ENCODE data around the gene GANC. TPM values are rescaled to one million over a fixed set of nuclear protein-coding genes. Genes with fewer than 3 reads are reported as not detected.
A peak's percentile ranks its signal among the peaks of the same experiment; 100 is the strongest.

Gene GANC
- total RNA-seq, 1 experiment from 2014 or later, result 31.1 TPM

DNA sequence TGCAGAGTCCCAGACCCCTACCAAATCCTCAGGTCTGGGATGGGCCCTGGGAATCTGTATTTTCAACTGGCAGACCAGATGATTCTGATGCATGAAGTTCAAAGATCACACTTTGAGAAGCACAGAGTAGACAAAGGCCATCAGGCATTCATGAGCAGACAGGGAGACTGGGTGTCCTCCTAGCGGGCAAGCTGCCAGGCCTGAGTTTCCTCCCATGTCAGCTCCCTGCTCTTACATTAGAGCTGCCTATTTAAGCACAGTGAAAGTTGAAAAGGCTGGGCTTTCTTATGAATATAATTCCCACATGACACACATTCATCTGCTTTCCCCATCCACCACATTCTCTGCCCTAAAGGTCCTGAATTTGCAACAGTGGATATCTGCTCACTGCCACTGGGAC lies 100.3 kb downstream of the GANC start:
- Histone ChIP-seq H3K4me2 (ENCODE audit: low read depth, low read length, poor library complexity, severe bottlenecking) (no peak overlapping the region), H3K9ac (ENCODE audit: low read length) (no peak overlapping the region), H3K4me3 (ENCODE audit: low read length) (no peak overlapping the region), H3K4me1 (ENCODE audit: low read length) (peaks cover 8% of the 10 kb centered on the region), H3K27me3 (ENCODE audit: low read length) (no peaks in the 10 kb centered on the region), H3K9me3 (ENCODE audit: low read length) (0 out of 2 replicates have a peak, but pooled peaks cover 2% of the 10 kb centered on the region), H3K36me3 (ENCODE audit: insufficient read depth, low read length) (no peaks in the 10 kb centered on the region), H3K27ac (ENCODE audit: low read length) (no peak overlapping the region), H4K20me1 (ENCODE audit: insufficient read depth, low read depth, low read length) (no peaks in the 10 kb centered on the region), H2AFZ (ENCODE audit: low read length) (no peak overlapping the region), H3K9me2 (replicated peaks; ENCODE audit: insufficient read depth, low read length) (no peaks in the 10 kb centered on the region), H3K79me2 (ENCODE audit: low read length) (no peaks in the 10 kb centered on the region)
- no peak for DNase-seq

DNA sequence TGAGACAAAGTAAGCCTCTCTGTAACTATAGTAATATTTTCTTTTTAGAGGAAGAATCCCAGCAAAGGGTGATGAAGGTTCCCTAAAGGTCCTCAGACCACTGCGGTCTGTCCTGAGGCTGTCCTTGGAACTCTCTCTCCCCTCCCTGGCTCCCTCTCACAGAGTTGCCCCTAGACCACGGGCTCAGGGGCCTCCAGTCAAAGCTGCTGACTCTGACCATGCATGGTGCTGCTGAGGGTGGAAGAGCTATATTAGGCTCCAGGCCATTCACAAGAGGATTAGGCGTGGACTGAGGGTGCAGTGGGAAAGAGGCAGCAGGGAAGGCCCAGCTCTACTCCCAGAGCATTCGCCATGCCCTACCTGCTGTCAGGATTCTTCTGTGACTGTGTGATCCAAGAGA lies 100.9 kb downstream of the GANC start:
- Histone ChIP-seq H3K4me3 (ENCODE audit: low read length) (no peak overlapping the region), H3K4me1 (ENCODE audit: low read length) (peaks cover 8% of the 10 kb centered on the region), H3K9ac (ENCODE audit: low read length) (no peak overlapping the region), H3K27me3 (ENCODE audit: low read length) (no peaks in the 10 kb centered on the region), H3K9me2 (replicated peaks; ENCODE audit: insufficient read depth, low read length) (no peaks in the 10 kb centered on the region), H3K36me3 (ENCODE audit: insufficient read depth, low read length) (no peaks in the 10 kb centered on the region), H3K9me3 (ENCODE audit: low read length) (0 out of 2 replicates have a peak, but pooled peaks cover 5% of the 10 kb centered on the region), H3K27ac (ENCODE audit: low read length) (no peak overlapping the region), H2AFZ (ENCODE audit: low read length) (no peak overlapping the region), H3K79me2 (ENCODE audit: low read length) (no peaks in the 10 kb centered on the region), H4K20me1 (ENCODE audit: insufficient read depth, low read depth, low read length) (no peaks in the 10 kb centered on the region), H3K4me2 (ENCODE audit: low read depth, low read length, poor library complexity, severe bottlenecking) (no peak overlapping the region)
- DNase-seq, result no peak

DNA sequence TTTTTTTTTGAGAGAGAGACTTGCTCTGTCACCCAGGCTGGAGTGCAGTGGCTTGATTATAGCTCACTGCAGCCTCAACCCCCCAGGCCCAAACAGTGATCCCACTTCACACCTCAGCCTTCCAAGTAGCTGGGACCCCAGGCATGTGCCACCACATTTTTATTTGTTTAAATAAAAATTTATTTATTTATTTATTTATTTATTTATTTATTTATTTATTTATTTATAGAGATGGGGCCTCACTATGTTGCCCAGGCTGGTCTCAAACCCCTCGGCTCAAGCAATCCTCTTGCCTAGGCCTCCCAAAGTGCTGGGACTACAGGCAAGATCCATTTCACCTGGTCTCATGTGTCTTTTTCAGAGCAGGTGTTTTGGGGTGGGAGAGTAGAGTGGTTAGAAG lies 101.8 kb downstream of the GANC start:
- Histone ChIP-seq H3K9me2 (replicated peaks; ENCODE audit: insufficient read depth, low read length) (no peaks in the 10 kb centered on the region), H2AFZ (ENCODE audit: low read length) (no peak overlapping the region), H3K36me3 (ENCODE audit: insufficient read depth, low read length) (no peaks in the 10 kb centered on the region), H3K4me2 (ENCODE audit: low read depth, low read length, poor library complexity, severe bottlenecking) (no peak overlapping the region), H3K9me3 (ENCODE audit: low read length) (0 out of 2 replicates have a peak, but pooled peaks cover 5% of the 10 kb centered on the region), H3K4me3 (ENCODE audit: low read length) (no peak overlapping the region), H3K4me1 (ENCODE audit: low read length) (peaks cover 8% of the 10 kb centered on the region), H3K27me3 (ENCODE audit: low read length) (no peaks in the 10 kb centered on the region), H3K9ac (ENCODE audit: low read length) (no peak overlapping the region), H3K27ac (ENCODE audit: low read length) (no peak overlapping the region), H4K20me1 (ENCODE audit: insufficient read depth, low read depth, low read length) (no peaks in the 10 kb centered on the region), H3K79me2 (ENCODE audit: low read length) (no peaks in the 10 kb centered on the region)
- no peak for DNase-seq

DNA sequence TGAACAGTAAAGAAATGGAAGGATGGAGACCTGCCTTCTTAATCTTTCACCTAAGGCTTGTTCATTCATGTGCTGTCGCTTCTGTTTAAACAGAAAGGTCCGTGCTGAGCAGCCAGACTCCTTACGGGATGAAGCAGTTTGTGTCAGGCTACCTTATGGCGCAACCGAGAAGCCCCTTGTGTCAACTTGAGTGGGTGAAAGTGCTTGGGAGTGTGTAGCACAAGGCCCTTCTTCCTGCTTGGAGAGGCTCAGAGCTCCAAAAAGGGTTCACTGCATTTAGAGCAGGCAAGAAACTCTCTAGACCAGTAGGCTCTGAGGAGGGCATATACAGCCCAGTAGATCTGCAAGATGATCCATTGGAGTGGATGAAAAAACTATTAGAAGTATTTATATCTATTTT lies 102.3 kb downstream of the GANC start:
- Histone ChIP-seq H3K79me2 (ENCODE audit: low read length) (no peaks in the 10 kb centered on the region), H2AFZ (ENCODE audit: low read length) (no peak overlapping the region), H3K36me3 (ENCODE audit: insufficient read depth, low read length) (no peaks in the 10 kb centered on the region), H3K27ac (ENCODE audit: low read length) (no peak overlapping the region), H3K4me1 (ENCODE audit: low read length) (peaks cover 8% of the 10 kb centered on the region), H4K20me1 (ENCODE audit: insufficient read depth, low read depth, low read length) (no peaks in the 10 kb centered on the region), H3K4me3 (ENCODE audit: low read length) (no peak overlapping the region), H3K27me3 (ENCODE audit: low read length) (no peaks in the 10 kb centered on the region), H3K9ac (ENCODE audit: low read length) (no peak overlapping the region), H3K4me2 (ENCODE audit: low read depth, low read length, poor library complexity, severe bottlenecking) (no peak overlapping the region), H3K9me2 (replicated peaks; ENCODE audit: insufficient read depth, low read length) (no peaks in the 10 kb centered on the region), H3K9me3 (ENCODE audit: low read length) (0 out of 2 replicates have a peak, but pooled peaks cover 5% of the 10 kb centered on the region)
- DNase-seq, result no peak

DNA sequence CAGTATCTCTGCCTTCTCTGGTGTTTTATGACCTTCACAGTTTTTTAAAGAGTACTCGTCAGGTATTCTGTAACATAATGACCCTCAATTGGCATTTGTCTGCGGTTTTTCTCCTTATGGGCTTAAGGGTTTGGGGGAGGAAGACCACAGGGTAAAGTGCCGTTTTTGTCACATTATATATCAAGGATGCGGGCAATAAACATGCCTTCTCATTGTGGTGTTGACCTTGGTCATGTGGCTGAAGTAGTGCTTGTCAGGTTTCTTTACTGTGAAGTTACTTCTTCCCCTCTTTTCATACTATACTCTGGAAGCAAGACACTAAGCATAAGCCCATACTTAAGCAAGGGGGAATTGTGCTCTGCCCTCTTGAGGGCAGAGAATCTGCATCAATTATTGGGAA lies 102.9 kb downstream of the GANC start:
- H3K4me2 ChIP-seq (ENCODE audit: low read depth, low read length, poor library complexity, severe bottlenecking), result no peak overlapping the region
- H3K9me3 ChIP-seq (ENCODE audit: low read length), result 0 out of 2 replicates have a peak, but pooled peaks cover 5% of the 10 kb centered on the region
- no peak overlapping the region for H2AFZ ChIP-seq (ENCODE audit: low read length)
- no peak overlapping the region for H3K9ac ChIP-seq (ENCODE audit: low read length)
- H3K36me3 ChIP-seq (ENCODE audit: insufficient read depth, low read length), result no peaks in the 10 kb centered on the region
- H3K79me2 ChIP-seq (ENCODE audit: low read length), result no peaks in the 10 kb centered on the region
- no peaks in the 10 kb centered on the region for H4K20me1 ChIP-seq (ENCODE audit: insufficient read depth, low read depth, low read length)
- H3K4me3 ChIP-seq (ENCODE audit: low read length), result no peak overlapping the region
- peaks cover 5% of the 10 kb centered on the region for H3K4me1 ChIP-seq (ENCODE audit: low read length)
- no peaks in the 10 kb centered on the region for H3K9me2 ChIP-seq (replicated peaks; ENCODE audit: insufficient read depth, low read length)
- DNase-seq, result no peak
- H3K27ac ChIP-seq (ENCODE audit: low read length), result no peak overlapping the region
- no peaks in the 10 kb centered on the region for H3K27me3 ChIP-seq (ENCODE audit: low read length)

DNA sequence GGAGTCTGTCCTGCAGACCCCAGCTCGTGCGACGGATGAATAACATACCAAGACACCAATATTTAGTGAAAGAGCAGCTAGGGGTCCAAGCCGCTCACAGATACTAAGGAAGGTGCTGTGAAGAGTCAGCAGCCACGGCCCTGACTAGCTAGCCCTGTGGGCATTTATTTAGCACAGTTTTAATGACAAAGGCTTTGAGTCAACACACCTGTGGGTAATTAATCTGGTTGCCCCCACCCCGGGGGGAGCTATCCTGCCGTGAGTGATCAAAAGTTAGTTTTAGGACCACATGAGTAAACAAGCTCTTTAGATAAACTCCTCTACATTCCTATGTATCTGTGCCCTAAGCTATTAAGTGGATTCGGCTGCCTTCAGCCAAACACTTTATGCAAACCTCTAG lies 105.0 kb downstream of the GANC start:
- Histone ChIP-seq H3K9me3 (ENCODE audit: low read length) (0 out of 2 replicates have a peak, but pooled peaks cover 5% of the 10 kb centered on the region), H3K27me3 (ENCODE audit: low read length) (no peaks in the 10 kb centered on the region), H3K4me1 (ENCODE audit: low read length) (no peaks in the 10 kb centered on the region), H3K4me3 (ENCODE audit: low read length) (no peak overlapping the region), H3K9me2 (replicated peaks; ENCODE audit: insufficient read depth, low read length) (no peaks in the 10 kb centered on the region), H4K20me1 (ENCODE audit: insufficient read depth, low read depth, low read length) (no peaks in the 10 kb centered on the region), H3K4me2 (ENCODE audit: low read depth, low read length, poor library complexity, severe bottlenecking) (no peak overlapping the region), H3K9ac (ENCODE audit: low read length) (no peak overlapping the region), H3K36me3 (ENCODE audit: insufficient read depth, low read length) (no peaks in the 10 kb centered on the region), H3K79me2 (ENCODE audit: low read length) (no peaks in the 10 kb centered on the region), H2AFZ (ENCODE audit: low read length) (no peak overlapping the region), H3K27ac (ENCODE audit: low read length) (no peak overlapping the region)
- no peak for DNase-seq

DNA sequence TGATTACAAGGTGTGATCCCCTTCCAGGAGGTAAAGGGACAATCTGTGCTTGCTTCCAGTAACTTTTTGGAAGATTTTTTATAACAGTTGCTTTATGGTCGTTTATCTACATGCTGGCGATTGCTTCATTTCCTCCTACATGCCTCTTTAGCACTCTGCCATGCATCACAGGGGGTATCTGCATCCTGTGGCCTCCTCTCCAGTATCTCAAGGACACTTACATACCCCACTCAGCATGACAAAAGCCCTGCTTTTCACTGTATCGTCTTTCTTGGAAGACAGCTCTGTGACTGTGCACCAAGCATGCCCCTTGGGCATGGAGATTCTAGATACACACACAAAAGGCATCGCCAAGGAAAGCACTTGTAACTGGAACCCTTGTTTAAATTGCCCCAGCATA lies 111.6 kb downstream of the GANC start:
- H2AFZ ChIP-seq (ENCODE audit: low read length), result no peak overlapping the region
- H3K4me3 ChIP-seq (ENCODE audit: low read length), result no peak overlapping the region
- no peak overlapping the region for H3K27ac ChIP-seq (ENCODE audit: low read length)
- no peaks in the 10 kb centered on the region for H3K9me2 ChIP-seq (replicated peaks; ENCODE audit: insufficient read depth, low read length)
- H3K79me2 ChIP-seq (ENCODE audit: low read length), result no peaks in the 10 kb centered on the region
- H3K4me1 ChIP-seq (ENCODE audit: low read length), result no peaks in the 10 kb centered on the region; the same call in 1 of the 2 replicates
- H3K9me3 ChIP-seq (ENCODE audit: low read length), result no peaks in the 10 kb centered on the region
- H3K27me3 ChIP-seq (ENCODE audit: low read length), result no peaks in the 10 kb centered on the region
- no peaks in the 10 kb centered on the region for H4K20me1 ChIP-seq (ENCODE audit: insufficient read depth, low read depth, low read length)
- no peak overlapping the region for H3K4me2 ChIP-seq (ENCODE audit: low read depth, low read length, poor library complexity, severe bottlenecking)
- no peak for DNase-seq
- H3K36me3 ChIP-seq (ENCODE audit: insufficient read depth, low read length), result no peaks in the 10 kb centered on the region
- no peak overlapping the region for H3K9ac ChIP-seq (ENCODE audit: low read length)

DNA sequence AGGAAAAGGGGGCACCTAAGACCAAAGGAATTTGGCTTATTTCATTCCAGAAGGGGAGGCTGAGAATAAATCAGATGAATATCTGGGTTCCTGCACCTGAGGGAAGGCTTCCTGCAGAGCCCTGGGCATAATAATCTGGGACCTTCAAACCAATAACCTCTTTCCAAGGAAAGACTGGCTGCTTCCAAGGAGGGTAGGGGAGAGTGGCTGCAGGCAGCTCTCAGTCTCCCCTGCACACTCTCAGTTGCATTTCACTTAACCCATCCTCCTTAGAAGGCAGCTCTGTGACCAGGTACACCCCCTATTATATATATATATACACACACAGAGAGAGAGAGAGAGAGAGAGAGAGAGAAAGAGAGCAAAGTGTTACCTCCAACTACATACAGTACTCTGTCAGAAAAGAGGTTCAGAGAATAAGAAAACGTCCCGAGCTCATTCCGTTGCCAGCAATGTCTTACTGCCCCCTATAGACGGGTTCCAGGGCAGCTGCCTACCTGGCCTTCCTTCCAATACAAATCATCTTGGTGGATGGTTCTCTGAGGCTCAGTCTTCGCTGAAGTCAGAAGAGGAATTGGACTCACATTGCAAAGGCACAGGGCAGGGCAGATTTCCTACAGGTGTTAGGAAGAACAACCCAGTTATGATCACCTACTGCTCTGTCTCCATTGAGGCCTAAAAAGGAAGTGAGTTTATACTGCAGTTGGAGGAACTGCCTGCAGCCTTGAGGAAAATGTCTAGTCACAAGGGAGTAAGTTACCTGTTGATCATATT lies 112.4 kb downstream of the GANC start:
- no peaks in the 10 kb centered on the region for H3K27me3 ChIP-seq (ENCODE audit: low read length)
- H3K9me3 ChIP-seq (ENCODE audit: low read length), result no peaks in the 10 kb centered on the region
- H3K4me1 ChIP-seq (ENCODE audit: low read length), result no peaks in the 10 kb centered on the region; the same call in 1 of the 2 replicates
- no peaks in the 10 kb centered on the region for H3K36me3 ChIP-seq (ENCODE audit: insufficient read depth, low read length)
- no peak overlapping the region for H3K9ac ChIP-seq (ENCODE audit: low read length)
- H3K4me2 ChIP-seq (ENCODE audit: low read depth, low read length, poor library complexity, severe bottlenecking), result no peak overlapping the region
- no peak overlapping the region for H2AFZ ChIP-seq (ENCODE audit: low read length)
- no peaks in the 10 kb centered on the region for H4K20me1 ChIP-seq (ENCODE audit: insufficient read depth, low read depth, low read length)
- no peaks in the 10 kb centered on the region for H3K9me2 ChIP-seq (replicated peaks; ENCODE audit: insufficient read depth, low read length)
- no peak overlapping the region for H3K4me3 ChIP-seq (ENCODE audit: low read length)
- DNase-seq, result peak; percentile 87
- H3K27ac ChIP-seq (ENCODE audit: low read length), result no peak overlapping the region
- no peaks in the 10 kb centered on the region for H3K79me2 ChIP-seq (ENCODE audit: low read length)
